Measurements from ENCODE around the gene ZFP64.

DNA sequence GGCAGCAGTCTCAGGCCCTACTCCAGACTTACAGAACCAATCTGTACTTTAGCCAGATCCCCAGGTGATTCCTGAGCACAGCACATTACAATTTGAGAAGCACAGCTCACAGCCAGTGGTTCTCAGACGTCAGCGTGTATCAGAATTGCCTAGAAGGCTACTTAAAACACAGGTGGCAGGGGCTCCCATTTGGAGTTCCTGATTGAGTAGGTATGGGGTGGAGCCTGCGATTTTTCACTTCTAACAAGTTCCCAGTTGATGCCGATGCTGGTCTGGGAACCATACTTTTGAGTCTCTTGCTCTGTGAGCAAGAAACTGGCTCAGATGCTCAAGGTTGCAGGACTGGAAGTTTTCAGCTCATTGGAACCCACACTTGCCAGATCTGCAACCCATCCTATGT, 89.5 kb downstream of the ZFP64 start:
- TF ChIP-seq, protein P1, sequence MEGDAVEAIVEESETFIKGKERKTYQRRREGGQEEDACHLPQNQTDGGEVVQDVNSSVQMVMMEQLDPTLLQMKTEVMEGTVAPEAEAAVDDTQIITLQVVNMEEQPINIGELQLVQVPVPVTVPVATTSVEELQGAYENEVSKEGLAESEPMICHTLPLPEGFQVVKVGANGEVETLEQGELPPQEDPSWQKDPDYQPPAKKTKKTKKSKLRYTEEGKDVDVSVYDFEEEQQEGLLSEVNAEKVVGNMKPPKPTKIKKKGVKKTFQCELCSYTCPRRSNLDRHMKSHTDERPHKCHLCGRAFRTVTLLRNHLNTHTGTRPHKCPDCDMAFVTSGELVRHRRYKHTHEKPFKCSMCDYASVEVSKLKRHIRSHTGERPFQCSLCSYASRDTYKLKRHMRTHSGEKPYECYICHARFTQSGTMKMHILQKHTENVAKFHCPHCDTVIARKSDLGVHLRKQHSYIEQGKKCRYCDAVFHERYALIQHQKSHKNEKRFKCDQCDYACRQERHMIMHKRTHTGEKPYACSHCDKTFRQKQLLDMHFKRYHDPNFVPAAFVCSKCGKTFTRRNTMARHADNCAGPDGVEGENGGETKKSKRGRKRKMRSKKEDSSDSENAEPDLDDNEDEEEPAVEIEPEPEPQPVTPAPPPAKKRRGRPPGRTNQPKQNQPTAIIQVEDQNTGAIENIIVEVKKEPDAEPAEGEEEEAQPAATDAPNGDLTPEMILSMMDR (IDR thresholded peaks at IDR 0.05), result no peak
- no peak for TF ChIP-seq POLR2A (IDR thresholded peaks at IDR 0.05)

Data from body of pancreas (tissue), 4 donors.